RPMI7951 (cell line): ENCODE data around the gene PLXNA2. TPM values are rescaled to one million over a fixed set of nuclear protein-coding genes. Genes with fewer than 3 reads are reported as not detected.

Source experiments
- DNase-seq: peaks from one replicate; pipeline ENCODE4 v3.0.0-alpha.2; 2012; ENCODE audit warnings: low read depth
- total RNA-seq: library from RNA; depleted of rRNA; stranded (reverse); fragments of >200 nt; shearing (Covaris generic); gene quantifications from 2 replicates; pipeline ENCODE4 v1.2.3, GENCODE V29; 2014

PLXNA2 gene
- total RNA-seq, 1 experiment from 2014 or later = 9.4 TPM

DNA sequence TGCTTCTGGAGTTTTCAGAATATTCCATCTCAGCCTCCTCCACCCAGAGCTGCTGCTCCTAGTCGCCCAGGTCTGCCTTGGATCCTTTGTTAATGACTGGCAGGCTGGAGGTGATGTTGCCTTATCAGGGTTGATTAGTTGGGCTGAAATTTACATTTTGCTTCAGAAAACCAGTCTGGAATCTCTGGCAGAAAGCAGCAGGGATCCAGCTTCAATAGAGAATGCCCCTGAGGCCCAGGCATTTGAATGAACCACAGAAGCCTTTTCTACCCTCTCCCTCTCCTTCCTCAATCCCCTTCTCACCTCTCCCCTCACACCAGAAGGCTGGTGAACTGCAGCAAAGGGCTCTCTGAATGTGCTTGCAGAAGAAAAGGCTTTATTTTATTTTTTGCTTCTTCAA, 83.2 kb downstream of the PLXNA2 start:
- peak; percentile 49 for DNase-seq

- no peak for DNase-seq
Measured at GRCh38 chr1:208160259-208160819, 83.8 kb downstream of the PLXNA2 start.

DNA sequence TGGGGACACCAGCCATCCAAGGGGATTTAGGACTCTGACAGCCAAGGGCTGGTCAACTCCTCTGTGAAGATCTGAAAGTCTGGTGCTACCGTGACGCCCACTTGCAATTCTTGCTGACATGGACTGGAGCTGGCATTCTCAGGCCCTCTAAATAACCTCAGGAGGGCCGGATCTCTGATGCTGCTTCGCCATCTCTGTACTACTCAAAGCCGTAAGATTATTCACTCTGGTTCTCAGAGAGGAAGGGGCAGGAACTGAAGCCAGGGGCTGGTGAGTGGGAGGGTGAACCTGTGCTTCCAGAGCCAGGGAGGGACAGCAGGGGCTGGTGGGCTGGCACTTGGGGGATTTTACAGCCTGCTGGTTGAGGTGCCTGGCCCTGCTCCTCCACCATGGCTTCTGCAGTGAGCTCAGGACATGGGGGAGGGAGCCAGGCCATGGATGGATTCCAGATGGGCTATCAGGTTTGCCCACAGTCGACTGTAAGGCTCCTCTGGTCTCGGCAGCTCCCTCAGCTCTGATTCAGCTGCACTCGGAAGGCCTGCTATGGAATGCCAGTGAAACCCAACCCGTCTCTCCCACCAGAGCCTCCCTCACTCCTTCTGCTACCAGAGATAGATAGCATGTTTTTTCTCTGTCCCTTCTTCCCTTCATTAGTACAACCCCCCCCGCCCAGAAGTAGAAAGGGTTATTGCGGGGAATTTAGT, 84.5 kb downstream of the PLXNA2 start:
- peak; percentile 96 for DNase-seq

DNA sequence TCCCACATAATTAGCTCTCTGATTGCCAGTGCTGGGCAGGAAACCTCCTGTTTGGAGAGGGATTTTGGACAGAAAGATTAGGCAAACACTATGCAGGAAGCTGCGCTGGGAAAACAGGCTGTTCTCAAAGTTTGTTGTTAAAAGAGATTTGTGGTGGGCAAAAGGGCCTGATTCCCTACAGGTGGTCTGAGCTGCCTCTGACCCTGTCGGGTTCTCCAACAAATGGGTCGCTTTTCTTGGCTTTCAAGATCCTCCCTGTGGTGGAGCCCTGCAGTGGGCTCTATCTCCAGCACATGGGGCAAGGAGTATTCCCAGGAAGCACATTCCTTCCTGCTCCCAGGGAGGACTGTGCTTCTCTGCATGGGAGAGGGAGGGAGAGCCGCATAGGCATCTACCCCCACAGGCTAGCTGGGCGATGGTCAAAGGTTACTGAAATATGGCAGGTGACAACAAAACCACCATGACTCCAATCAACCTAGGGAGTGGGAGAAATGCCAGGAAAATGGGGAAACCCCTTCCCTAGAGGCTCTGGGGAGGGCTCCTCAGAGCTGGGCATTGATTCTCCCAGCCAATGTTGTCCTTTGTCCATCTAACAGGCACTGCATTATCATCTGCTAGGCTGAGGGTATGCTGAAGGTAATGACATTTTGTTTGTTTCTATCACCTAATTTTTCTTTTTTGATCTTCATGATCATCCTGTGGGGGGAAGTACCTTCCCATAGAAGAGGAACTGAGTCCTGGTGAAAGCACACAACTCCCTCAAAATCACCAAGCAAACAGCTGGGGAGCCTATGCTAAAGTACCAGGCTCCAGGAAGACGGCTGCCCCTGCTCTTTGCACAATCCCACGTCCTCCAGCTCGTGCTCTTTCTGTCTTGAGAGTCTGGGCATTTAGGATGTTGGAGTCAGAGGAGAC, 85.3 kb downstream of the PLXNA2 start:
- peak; percentile 53 for DNase-seq

- no peak for DNase-seq
Measured at GRCh38 chr1:208157769-208158168, 86.4 kb downstream of the PLXNA2 start.

- no peak for DNase-seq
Measured at GRCh38 chr1:208156741-208157140, 87.4 kb downstream of the PLXNA2 start.

- DNase-seq = no peak
Measured at GRCh38 chr1:208156310-208156709, 87.9 kb downstream of the PLXNA2 start.

DNA sequence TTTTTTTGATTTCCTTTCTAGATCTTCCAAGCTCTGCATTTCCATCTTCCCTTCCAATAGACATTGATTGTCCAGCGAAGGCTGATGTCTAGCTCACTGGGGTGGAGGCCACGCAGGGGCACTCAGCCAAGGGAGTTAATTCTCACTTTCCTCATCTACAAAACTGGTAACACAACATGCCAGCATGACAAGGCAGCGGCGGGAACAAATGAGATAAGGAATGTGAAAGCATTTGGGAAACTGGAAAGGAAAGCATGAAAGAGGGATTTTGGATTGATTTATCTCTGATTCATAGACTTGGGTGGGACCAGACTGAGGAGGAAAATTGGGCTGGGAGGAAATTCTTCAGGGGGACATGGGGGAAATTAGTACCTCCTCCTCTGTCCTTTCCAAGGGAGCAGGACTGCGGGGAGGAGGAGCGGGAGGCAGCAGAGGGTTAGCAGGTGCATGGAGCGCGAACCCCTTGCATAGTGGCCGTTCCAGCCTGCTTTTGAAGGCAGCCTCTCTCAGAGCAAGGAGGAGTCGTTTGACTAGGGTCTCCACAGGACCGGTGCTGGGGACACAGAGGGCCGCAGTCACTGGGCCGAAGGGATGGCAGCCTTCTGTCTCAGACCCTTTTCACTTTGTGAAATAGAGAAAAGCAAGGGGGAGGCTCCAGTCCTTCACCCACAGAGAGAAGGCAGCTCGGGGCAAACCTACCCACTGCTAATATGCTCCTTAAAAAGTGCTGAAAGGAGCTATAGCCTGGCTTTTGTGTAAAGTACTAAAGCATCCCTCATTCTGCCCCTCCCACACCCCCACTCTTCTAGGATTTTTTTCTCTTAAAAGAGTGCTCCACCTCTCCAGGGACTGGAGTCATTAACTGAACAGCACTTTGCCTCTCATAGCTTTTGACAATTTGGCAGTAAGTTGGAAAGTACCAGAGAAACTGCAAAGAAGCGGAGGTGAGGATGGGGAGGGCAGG, 89.2 kb downstream of the PLXNA2 start:
- DNase-seq = no peak

DNA sequence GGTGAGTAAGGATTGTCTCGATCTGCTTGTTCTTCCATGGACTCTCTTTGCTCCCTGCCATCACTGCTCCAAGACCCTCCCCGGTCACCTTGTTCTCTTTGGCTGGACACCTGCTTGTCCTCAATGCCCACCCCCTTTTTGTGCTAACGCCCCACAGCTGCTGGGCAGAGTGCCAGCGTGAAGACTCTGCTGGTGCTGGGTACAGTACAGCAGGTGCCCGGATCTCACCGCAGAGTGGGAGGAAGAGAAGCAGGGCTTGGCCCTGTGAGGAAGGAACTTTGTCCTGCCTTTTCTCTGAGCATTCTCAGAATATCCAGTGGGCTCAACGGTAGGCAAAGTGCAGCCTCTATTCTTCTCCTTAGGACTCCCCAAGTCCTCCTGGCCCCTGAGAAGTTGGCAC, 90.1 kb downstream of the PLXNA2 start:
- no peak for DNase-seq

- DNase-seq = no peak
Measured at GRCh38 chr1:208153386-208153785, 90.8 kb downstream of the PLXNA2 start.

DNA sequence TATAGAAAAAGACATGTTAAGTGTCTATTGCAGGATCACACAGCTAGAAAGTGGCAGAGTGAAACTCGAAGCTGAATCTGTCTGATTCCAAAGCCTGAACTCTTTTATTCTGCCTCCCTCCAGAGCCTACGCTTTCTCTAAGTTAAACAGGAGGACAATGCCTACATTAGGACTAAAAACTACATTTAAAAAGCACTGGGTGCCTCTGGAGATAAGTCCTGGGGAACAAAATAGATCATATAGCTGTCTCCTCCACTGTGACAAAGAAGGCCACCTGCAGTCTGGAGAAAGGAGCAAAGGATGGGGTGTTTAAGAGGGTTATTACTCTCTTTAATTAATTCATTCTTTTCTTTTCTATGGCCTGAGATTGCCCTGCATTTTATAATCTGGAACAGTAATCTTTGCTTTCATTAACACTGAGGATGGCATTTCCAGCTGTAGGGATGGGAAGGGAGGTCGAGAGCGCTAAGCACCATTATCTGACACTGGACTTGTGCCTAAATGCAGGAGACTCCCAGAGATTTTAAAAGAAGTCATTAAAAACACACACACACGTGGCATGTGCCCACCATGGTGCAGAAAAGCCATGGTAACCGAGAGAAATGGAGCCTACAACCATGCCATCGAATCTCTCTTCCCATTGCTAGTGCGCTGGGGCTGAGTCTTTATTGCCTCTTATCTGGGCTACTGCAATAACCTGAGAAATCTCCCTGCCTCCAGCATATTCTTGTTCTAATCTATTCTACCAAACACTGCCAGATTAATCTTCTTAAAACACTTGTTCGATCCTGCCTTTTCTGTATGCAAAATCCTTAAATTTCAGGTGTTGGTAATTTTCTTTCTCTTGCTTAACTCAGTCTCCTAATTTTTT, 92.2 kb downstream of the PLXNA2 start:
- no peak for DNase-seq

GRCh38 chr1:208150833-208151458, 93.2 kb downstream of the PLXNA2 start:
- DNase-seq = no peak

DNA sequence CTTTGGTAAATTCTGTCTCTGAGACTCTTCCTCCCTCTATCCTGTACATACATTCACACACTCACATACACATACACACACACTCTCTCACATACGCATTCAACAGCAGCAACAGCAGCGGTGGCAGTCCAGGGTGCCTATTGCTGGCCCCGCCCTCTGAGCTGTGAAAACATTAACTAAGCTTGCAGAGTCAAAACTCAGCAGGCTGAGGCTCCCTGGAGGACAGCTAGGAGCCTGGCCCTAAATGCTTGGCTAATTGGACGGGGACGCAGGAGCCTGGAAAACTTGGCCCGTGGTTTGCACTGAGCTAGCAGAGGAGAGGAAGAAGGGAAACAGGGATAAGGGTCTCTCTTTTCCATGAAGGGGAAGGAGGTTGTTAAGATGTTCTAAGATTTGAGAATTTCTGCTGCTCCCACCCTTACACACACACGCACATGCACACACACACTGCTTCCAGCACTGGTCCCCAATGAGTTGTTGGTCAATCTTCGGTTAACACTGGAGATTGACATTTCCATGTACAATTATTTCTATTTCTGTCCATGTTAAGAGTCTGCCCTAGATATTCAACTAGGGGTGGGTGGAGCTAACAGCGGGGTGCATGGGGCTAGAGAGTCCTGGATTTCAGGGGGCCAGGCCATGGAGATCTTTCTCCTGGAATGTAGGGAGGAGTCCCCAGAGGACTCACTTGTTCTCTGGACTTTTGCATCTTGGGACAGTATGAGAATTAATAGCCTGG, 94.2 kb downstream of the PLXNA2 start:
- no peak for DNase-seq

GRCh38 chr1:208149213-208149612, 95.0 kb downstream of the PLXNA2 start:
- no peak for DNase-seq

DNA sequence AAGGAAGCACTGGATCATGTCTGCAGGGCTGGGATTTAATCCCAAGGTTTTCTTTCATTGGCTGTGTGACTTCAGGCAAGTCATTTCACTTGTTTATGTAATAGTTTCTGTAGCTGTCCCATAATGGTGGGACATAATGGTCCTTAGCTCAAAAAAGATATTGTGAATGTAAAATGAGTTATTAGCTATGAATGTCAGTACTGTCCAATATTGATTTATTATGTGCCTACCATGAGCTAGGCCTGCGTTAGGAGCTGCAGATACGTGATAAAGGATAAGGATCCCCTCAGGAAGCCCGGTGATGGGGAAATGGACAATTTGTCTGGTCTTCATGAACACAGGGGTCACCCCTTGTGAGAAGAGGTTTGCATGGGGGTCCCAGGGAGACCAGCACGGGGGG, 95.8 kb downstream of the PLXNA2 start:
- no peak for DNase-seq

DNA sequence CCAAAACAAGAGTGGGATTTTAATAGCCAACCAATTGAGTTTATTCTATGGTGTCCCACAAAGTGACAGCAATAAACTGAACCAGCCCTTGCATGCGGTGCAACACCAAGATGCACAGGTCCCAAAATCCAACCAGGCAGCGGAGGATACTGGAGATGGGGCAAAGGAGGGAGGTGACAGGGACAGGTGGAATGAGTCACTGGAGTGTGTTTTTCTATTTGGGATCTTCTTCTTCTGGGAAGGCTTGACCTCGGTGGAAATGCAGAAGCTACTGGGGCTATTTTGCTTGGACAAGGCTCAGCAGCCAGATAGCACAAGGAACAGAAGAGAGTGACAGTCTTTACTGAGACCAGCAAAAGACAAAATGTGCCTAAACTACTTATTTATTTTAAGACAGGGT, 97.5 kb downstream of the PLXNA2 start:
- no peak for DNase-seq

DNA sequence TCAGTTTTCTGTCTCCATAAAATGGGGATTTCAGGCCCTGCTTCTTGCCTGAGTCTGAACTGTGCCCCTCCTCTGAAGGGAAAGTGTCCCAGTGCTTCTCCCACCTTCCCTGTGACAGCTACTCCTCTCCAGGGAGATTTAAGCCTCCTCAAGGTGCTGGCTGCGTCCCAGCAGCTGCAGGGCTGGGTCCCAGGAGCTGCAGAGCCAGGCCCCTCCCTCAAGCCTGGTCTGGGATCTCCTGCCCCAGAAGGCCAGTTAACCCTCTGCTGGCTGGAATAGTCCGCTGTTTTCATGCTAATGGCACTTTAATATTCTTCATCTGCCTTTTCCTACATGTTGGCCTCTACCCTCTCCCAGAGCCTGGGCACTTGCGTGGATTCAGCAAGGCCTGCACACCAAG, 99.0 kb downstream of the PLXNA2 start:
- no peak for DNase-seq

GRCh38 chr1:208142590-208143382, 101.4 kb downstream of the PLXNA2 start:
- DNase-seq = no peak
